Body of pancreas (tissue), 4 donors: ENCODE results near the gene KIF26A.

Source experiments
- CTCF ChIP-seq, 7 experiments: fragments of 450-650 bp in 4 of 7; fragments of 200-600 bp in 3 of 7; sonication (generic) in 3 of 7; IDR thresholded peaks; one replicate each; pipeline ENCODE4 v1.5.1; 2016 to 2019; ENCODE audit warnings: antibody characterized with exemption in 7 of 7
- POLR2A ChIP-seq, 3 donors: fragments of 450-650 bp; IDR thresholded peaks; one replicate each; pipeline ENCODE4 v1.6.1; 2016; ENCODE audit warnings: antibody characterized with exemption in 3 of 3, mild to moderate bottlenecking in 2 of 3

DNA sequence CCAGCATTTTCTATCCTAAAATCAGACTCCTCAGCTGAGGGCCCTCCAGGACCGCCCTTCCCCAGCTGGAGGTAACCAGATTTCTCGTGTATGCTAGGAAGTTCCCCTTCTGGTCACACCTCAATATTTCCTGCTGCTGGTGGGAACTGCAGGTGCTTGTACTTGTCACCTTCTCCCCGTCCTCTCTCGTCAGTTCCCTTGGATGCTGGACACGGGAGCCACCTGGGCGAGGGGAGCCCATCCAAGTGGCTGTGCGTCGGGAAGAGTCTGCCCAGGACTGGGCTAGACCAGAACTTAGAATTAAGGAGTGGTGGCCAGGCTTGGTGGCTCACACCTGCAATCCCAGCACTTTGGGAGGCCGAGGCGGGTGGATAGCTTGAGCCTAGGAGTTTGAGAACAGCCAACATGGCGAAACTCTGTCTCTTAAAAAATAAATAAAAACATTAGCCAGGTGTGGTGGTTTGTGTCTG lies 23.2 kb upstream of the KIF26A start:
- TF ChIP-seq POLR2A (IDR thresholded peaks at IDR 0.05) (no peak), CTCF (IDR thresholded peaks at IDR 0.05) (no peak)
